ENCODE data around the gene S100P.

The S100P gene

DNA sequence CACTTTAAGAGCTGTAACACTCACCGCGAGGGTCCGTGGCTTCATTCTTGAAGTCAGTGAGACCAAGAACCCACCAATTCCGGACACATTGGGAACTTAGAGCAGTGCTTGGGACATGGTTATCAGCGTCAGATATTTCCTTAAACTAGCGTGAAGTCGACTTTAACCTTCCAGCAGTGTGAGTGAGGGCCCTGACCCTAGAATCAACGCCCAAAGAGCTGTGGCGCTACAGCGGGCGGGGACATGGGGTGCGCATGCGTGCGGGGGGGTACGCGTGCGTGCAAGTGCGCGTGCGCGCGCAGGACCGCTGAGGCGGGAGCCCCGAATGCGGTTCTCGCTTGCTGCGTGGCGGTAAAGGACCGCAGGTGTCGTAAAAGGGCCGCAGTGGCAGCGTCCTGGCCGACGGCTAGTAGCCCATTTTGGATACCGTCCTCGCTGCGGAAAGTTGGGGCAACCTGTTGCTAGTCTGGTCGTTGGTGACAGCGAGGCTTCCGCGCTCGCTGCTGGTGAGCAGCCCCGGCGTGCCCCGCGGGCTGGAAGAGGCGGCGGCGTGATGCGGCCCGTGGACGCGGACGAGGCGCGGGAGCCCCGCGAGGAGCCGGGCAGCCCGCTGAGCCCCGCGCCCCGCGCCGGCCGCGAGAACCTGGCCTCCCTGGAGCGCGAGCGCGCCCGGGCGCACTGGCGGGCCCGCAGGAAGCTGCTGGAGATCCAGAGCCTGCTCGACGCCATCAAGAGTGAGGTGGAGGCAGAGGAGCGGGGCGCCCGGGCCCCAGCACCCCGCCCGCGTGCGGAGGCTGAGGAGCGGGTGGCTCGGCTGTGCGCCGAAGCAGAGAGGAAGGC lies 19.8 kb upstream of the S100P start:
- DNase-seq = peak; percentile 95

GRCh38 chr4:6674500-6675149 lies 19.1 kb upstream of the S100P start:
- DNase-seq = peak; percentile 66

DNA sequence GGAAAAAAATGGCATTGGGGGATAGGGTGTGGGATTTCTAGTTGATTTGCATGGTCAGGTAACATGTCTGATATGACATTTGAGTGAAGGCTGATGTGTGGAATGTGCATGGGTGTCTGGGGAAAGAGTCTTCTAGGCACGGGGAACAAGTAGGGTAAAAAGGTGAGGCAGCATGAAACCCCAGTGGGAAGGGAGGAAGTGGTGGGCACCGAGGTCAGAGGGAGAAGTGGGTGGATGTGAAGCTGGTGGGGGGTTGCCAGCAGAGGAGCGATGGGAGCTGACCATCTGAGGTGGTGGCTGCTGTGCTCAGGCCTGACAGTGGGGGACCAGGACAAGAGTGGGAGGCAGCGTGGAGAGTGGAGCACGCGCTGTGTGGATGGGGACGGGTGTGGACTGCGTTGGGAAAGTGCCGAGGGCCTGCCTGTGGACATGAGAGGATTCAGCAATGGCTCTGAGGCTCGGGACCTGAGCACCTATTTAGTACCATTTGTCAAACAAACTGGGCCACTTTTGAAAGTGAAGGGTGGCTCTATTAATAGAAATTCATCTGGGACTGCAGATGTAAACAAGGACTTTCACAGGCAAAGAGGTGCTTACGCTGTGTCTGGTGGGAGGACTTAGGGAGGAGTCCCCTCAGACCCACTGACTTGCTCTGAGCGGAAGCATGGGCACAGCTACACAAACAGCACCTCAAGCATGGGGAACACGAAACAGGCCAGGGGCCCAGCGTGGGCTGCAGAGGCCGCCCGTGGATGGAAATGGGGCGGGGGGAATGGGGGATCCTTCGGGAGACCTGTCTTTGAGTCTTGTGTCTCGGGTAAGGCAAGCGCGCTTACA lies 16.7 kb upstream of the S100P start:
- DNase-seq = no peak

GRCh38 chr4:6680372-6681034 lies 13.2 kb upstream of the S100P start:
- DNase-seq = no peak

DNA sequence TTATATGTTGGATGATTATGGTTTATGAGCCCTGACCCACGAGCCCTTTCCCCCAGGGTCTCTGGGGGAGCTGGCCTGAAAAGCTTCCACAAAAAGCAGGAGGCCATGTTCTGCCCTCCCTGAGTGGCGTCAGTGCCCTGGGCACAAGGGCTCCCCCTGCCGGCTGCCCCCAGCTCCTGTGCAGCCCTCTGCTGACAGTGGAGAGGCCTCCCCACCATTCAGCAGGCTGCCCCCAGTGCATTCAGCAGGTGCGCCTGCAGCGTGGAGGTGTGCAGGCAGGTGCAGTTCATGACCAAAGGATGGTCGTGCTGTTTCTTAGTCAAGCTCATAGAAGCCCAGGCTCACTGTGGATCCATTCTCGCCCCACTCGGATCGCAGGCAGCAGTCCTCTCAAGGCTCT lies 12.5 kb upstream of the S100P start:
- DNase-seq = no peak

GRCh38 chr4:6682862-6683590 lies 10.7 kb upstream of the S100P start:
- no peak for DNase-seq

- DNase-seq = no peak
Observed at GRCh38 chr4:6684656-6685055, 9.0 kb upstream of the S100P start.

GRCh38 chr4:6686104-6686787 lies 7.4 kb upstream of the S100P start:
- no peak for DNase-seq

DNA sequence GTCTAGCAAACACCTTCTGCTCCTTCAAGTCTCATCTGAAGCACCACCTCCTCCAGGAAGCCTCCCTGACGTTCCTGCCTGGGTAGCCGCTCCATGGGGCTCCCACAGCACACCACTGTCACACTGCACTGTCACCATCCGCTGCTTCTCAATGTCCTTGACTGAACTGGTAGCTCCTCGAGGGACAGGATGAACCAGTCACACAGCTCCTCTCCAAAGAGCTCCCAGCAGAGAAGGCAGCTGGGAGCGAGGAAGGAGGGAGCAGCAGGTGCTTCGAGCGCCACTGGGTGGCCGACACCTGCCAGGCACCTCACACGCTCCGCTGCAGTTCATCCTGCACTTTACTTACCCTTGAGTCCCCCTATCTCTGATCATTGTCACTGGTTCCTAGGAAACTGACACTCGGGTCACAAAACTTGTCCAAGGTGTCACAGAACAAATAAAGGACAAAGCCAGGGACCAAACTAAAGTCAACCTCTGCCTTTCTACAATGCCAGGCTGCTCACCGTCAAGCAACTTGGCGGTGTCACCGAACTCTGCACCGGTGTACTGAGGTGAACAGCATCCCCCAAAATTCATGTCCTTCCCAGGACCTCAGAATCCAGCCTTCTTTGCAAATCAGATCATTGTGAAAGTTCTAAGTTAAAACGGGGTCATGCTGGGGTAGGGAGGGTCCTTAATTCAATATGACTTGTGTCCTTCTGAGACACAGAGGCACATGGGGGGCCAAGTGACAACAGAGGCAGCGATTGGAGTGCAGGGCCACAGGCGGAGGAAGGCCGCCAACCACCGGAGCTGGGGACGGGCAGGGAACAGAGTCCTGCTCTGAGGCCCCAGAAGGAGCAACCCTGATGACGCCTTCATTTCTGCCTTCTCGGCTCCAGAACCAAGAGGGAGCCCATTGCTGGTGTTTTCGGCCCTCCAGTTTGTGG lies 5.5 kb upstream of the S100P start:
- no peak for DNase-seq

GRCh38 chr4:6688879-6689505 lies 4.7 kb upstream of the S100P start:
- peak; percentile 82 for DNase-seq

- DNase-seq = no peak
Observed at GRCh38 chr4:6689506-6689960, 4.1 kb upstream of the S100P start.

- no peak for DNase-seq
Observed at GRCh38 chr4:6692379-6692778, 1.3 kb upstream of the S100P start.

GRCh38 chr4:6692806-6693205 lies 872 bp upstream of the S100P start:
- DNase-seq = no peak

- no peak for DNase-seq
Observed at GRCh38 chr4:6694177-6694901, 661 bp downstream of the S100P start.

DNA sequence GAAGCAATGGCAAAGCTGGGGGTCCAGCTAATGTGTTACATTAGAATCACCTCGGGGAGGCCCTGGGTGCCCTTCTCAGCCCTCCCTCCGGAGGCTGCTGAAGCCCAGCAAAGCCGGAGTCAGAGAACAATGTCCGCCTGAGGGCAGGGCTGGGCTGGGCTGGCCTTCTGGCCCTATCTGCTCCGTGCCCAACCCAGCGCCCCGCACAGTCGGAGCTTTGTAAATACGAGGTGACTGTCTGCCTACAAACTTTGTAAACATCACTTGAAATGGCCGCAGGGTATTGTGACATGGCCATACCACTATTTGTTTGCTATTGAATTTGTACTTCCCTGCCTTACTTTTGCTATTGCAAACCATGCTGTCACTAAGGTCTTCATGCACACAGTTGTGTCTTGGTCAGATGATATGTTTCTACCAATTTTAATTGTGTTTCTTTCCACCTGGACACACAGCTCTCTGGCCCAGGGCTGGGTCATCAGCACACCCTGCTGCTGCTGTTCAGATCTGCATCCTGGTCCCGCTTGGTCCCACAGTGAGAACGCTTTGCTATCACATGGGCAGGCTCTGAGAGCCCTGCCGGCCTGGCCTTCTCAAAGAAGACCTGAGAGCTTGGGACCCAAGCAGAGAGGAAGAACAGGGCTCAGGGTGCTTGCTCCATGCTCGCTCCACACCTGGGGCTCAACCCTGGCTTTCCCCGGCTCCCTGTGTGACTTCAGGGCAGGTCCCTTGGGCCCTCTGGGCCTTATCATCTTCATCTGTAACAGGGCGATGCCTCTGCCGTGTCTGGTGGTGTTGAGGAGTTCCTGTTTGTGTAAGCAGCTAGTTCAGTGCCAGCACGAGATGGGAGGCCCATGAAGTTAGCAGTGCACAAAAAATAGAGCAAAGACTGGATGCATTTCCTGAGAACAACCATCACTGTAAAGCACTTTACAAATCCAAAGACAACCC lies 2.3 kb downstream of the S100P start:
- peak; percentile 54 for DNase-seq

- no peak for DNase-seq
Observed at GRCh38 chr4:6696611-6697010, 2.9 kb downstream of the S100P start.

GRCh38 chr4:6697131-6697530 lies 3.5 kb downstream of the S100P start:
- no peak for DNase-seq

- no peak for DNase-seq
Observed at GRCh38 chr4:6699388-6699787, 5.7 kb downstream of the S100P start.
